ENCODE measurements around the gene SLC39A5. TPM values are rescaled to one million over a fixed set of nuclear protein-coding genes. Genes with fewer than 3 reads are reported as not detected.

Gene SLC39A5, protein sequence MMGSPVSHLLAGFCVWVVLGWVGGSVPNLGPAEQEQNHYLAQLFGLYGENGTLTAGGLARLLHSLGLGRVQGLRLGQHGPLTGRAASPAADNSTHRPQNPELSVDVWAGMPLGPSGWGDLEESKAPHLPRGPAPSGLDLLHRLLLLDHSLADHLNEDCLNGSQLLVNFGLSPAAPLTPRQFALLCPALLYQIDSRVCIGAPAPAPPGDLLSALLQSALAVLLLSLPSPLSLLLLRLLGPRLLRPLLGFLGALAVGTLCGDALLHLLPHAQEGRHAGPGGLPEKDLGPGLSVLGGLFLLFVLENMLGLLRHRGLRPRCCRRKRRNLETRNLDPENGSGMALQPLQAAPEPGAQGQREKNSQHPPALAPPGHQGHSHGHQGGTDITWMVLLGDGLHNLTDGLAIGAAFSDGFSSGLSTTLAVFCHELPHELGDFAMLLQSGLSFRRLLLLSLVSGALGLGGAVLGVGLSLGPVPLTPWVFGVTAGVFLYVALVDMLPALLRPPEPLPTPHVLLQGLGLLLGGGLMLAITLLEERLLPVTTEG
- total RNA-seq: not detected in 2 replicates

GRCh38 chr12:56229916-56230431 lies at the start of gene SLC39A5:
Gene SLC39A5 (plus strand): TSS chr12:56230051. CDS start chr12:56231275, 1,224 bp downstream.

GRCh38 chr12:56189099-56189917 lies 40.5 kb upstream of the SLC39A5 start, which contains the start of gene SMARCC2:
Gene SMARCC2 (minus strand): TSS chr12:56189483. CDS start chr12:56189461, 22 bp downstream.

DNA sequence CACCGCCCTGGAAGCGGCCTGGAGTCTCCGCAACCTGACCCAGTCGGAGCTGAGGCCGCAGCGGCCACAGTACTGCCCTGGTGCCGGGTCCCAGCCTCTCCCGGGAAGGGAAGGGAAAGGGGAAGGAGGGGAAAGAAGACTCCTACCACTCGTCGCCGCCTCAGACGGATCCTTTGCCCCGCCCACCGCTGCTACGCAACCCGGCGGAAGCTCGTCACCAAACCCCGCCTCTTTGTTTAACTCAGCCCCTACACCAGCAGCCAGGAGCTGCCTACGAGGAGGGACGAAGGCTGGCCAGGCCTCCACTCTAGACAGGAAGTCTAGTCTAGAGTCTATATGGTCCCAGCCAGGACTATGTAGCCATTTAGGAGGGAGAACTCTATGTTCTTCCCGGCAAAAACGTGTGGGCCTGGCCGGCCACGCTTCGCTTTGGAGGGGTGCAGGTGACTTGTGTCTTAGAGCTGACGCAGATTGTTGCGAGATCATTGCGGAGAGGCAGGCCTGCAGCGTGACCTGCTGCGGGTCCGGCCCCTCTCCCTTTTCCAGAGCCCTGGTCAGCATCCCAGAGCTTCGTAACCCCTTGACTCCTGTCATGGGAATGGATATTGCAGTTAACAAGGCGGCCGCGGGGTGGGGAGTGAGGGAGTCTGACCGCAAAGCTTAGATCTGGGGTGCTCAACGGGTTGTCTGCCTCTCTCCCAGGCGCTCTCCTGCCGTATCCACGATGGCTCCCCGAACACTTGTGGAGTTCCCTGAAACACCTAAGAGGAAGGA lies 7.9 kb upstream of the SLC39A5 start, which contains the start of gene RNF41:
Gene RNF41, minus strand, starts transcription at position 166 of the 774 bp plus-strand sequence. CDS start 7,875 bp downstream, outside the sequence.

GRCh38 chr12:56224102-56224701 lies 5.6 kb upstream of the SLC39A5 start, which contains the start of gene NABP2:
Gene NABP2 (plus strand): TSS chr12:56224342. CDS start chr12:56224857, 515 bp downstream.

GRCh38 chr12:56258068-56258819 lies 28.4 kb downstream of the SLC39A5 start, which contains the start of gene ANKRD52:
Gene ANKRD52 (minus strand): TSS chr12:56258384. CDS start chr12:56258269, 115 bp downstream.

DNA sequence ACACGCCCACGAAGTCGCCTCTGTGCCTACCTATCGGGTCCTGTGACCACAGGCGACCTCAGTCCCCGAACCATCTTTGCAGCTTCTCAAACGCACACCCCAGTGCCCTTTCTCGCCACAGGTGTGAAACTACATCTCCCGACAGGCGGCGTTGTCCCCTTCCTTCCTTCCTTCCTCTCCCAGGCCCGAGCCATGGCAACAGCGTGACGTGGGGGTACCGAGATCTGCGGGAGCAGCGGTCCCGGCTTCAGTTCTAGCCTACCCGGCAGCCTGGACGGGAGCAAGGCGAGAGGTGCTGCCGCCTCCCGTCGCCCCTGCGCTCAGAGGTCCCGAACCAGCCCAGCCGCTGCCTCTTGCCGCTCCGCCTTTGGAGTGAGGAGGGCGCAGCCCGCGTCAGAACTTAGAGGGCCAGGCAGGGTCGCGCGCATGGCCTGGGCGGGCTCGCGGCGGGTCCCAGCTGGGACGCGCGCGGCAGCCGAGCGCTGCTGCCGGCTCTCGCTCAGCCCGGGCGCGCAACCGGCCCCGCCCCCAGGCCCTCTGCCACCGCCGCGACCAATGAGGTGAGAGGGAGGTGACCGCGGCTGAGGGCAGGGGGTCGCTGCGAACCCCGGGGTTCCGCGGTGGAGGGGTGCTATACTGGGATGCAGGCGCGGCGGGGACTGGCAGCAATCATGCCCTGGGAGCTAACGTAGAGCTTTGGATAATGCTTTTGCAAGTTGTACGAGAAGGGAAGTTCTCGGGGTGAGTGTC lies 37.0 kb downstream of the SLC39A5 start, which contains the start of gene COQ10A:
Gene COQ10A, plus strand, starts transcription at position 250 of the 750 bp plus-strand sequence. Its CDS starts 177 bp downstream, at position 427.

Other genes starting within 250 kb of the SLC39A5 start
- 5.1 and 5.8 TPM in 2 replicates for gene SUOX, start 232.8 kb upstream of the SLC39A5 start, total RNA-seq
- gene IKZF4, start 209.0 kb upstream of the SLC39A5 start, total RNA-seq: 0.24 TPM in 1 of 2 replicates, not detected in the other
- gene RPS26, start 188.1 kb upstream of the SLC39A5 start, total RNA-seq: 233 and 674 TPM in 2 replicates
- gene ERBB3, start 149.9 kb upstream of the SLC39A5 start, total RNA-seq: 22.9 and 29.6 TPM in 2 replicates
- 169 and 181 TPM in 2 replicates for gene PA2G4, start 125.5 kb upstream of the SLC39A5 start, total RNA-seq
- gene RPL41, start 113.4 kb upstream of the SLC39A5 start, total RNA-seq: 2,930 and 4,402 TPM in 2 replicates
- 2.2 and 2.8 TPM in 2 replicates for gene ZC3H10, start 111.8 kb upstream of the SLC39A5 start, total RNA-seq
- 241 and 358 TPM in 2 replicates for gene ESYT1, start 101.8 kb upstream of the SLC39A5 start, total RNA-seq
- gene MYL6B, start 77.5 kb upstream of the SLC39A5 start, total RNA-seq: 39.4 and 40.5 TPM in 2 replicates
- 400 and 1,602 TPM in 2 replicates for gene MYL6, start 71.7 kb upstream of the SLC39A5 start, total RNA-seq
- gene SMARCC2, start 40.6 kb upstream of the SLC39A5 start, total RNA-seq: 17.4 and 18.1 TPM in 2 replicates
- gene RNF41, start 8.1 kb upstream of the SLC39A5 start, total RNA-seq: 117 and 128 TPM in 2 replicates
- gene NABP2, start 5.7 kb upstream of the SLC39A5 start, total RNA-seq: 21.7 and 34.5 TPM in 2 replicates
- gene ANKRD52, start 28.3 kb downstream of the SLC39A5 start, total RNA-seq: 15.3 and 20.7 TPM in 2 replicates
- gene COQ10A, start 36.9 kb downstream of the SLC39A5 start, total RNA-seq: 5.5 and 8.2 TPM in 2 replicates
- gene CS, start 70.3 kb downstream of the SLC39A5 start, total RNA-seq: 113 and 157 TPM in 2 replicates
- gene CNPY2, start 85.9 kb downstream of the SLC39A5 start, total RNA-seq: 67.6 and 106 TPM in 2 replicates
- gene PAN2, start 103.9 kb downstream of the SLC39A5 start, total RNA-seq: 10.1 and 14.7 TPM in 2 replicates
- 16.6 TPM in 1 of 2 replicates, not detected in the other for gene IL23A, start 108.8 kb downstream of the SLC39A5 start, total RNA-seq
- gene STAT2, start 130.1 kb downstream of the SLC39A5 start, total RNA-seq: 45.6 and 88.7 TPM in 2 replicates
- not detected in 2 replicates for gene APOF, start 132.8 kb downstream of the SLC39A5 start, total RNA-seq
- 3.0 and 3.4 TPM in 2 replicates for gene TIMELESS, start 219.4 kb downstream of the SLC39A5 start, total RNA-seq
- gene MIP, start 224.6 kb downstream of the SLC39A5 start, total RNA-seq: not detected in 2 replicates
- 0.96 and 1.1 TPM in 2 replicates for gene SPRYD4, start 238.5 kb downstream of the SLC39A5 start, total RNA-seq